IMR-90 (cell line): Measurements from ENCODE around the gene SLC6A11.

Source experiments
- BHLHE40 ChIP-seq: fragments of 150-350 bp; IDR thresholded peaks from 2 replicates; pipeline ENCODE4 v1.6.1; 2016; ENCODE audit warnings: mild to moderate bottlenecking, low read depth, low read length
- CTCF ChIP-seq: conservative IDR thresholded peaks from 2 replicates; pipeline ENCODE4 v1.5.1; 2012; ENCODE audit warnings: mild to moderate bottlenecking, low read depth, low read length, improper control_type of control experiment
- FOS ChIP-seq: fragments of 150-350 bp; IDR thresholded peaks from 2 replicates; pipeline ENCODE4 v1.6.1; 2016; ENCODE audit warnings: low read depth, low read length
- MAFK ChIP-seq: IDR thresholded peaks from 2 replicates; pipeline ENCODE4 v1.6.1; 2012; ENCODE audit warnings: low read depth, low read length, improper control_type of control experiment
- MAZ ChIP-seq: IDR thresholded peaks from 2 replicates; pipeline ENCODE4 v1.6.1; 2012; ENCODE audit warnings: low read depth, mild to moderate bottlenecking, low read length, improper control_type of control experiment, moderate library complexity, borderline replicate concordance
- MXI1 ChIP-seq: IDR thresholded peaks from 2 replicates; pipeline ENCODE4 v1.6.1; 2012; ENCODE audit warnings: low read depth, mild to moderate bottlenecking, low read length, moderate library complexity, borderline replicate concordance
- NFE2L2 ChIP-seq: fragments of 150-350 bp; IDR thresholded peaks from 2 replicates; pipeline ENCODE4 v1.6.1; 2016; ENCODE audit warnings: low read depth, mild to moderate bottlenecking, low read length
- POLR2A ChIP-seq: IDR thresholded peaks from 2 replicates; pipeline ENCODE4 v1.6.1; 2012; ENCODE audit warnings: mild to moderate bottlenecking, low read depth, low read length
- RAD21 ChIP-seq: IDR thresholded peaks from 2 replicates; pipeline ENCODE4 v1.6.1; 2012; ENCODE audit warnings: low read length, improper control_type of control experiment
- RCOR1 ChIP-seq: IDR thresholded peaks from 2 replicates; pipeline ENCODE4 v1.6.1; 2012; ENCODE audit warnings: mild to moderate bottlenecking, low read length, improper control_type of control experiment; ENCODE audit not compliant: insufficient replicate concordance
- RFX5 ChIP-seq: IDR thresholded peaks from 2 replicates; pipeline ENCODE4 v1.8.0; 2012; ENCODE audit warnings: low read depth, mild to moderate bottlenecking, low read length, moderate library complexity
- SMC3 ChIP-seq: fragments of 150-350 bp; IDR thresholded peaks from 2 replicates; pipeline ENCODE4 v1.6.1; 2016; ENCODE audit warnings: low read depth, mild to moderate bottlenecking, antibody characterized with exemption, low read length, moderate library complexity
- TF ChIP-seq, protein P1 (sequence below): fragments of 150-350 bp; IDR thresholded peaks from 2 replicates; pipeline ENCODE4 v1.6.1; 2017; ENCODE audit warnings: mild to moderate bottlenecking, antibody characterized with exemption, low read length, low read depth

DNA sequence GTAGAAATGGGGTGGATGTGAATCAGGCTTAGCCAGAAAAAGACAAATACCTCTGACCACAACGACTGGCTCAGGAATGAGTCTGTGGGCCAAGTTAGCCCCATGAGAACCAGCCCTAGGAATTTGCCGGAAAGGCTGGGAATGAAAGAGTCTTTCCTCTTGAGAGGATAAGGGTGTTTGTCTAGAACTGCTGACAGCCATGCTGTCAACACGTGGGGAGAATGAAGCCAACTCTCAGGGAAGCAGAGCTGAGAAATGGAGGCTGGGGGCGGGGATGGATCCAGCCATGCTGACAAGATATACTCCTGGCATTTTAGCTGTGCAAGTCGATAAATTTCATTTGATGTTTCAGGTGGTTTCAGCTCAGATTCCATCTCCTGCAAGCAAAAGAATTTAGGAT, 165.9 kb downstream of the SLC6A11 start:
- TF ChIP-seq CTCF (no peak), POLR2A (no peak), RAD21 (no peak), NFE2L2 (no peak), BHLHE40 (no peak), RFX5 (no peak), FOS (no peak), RCOR1 (no peak), SMC3 (no peak), MXI1 (no peak), MAZ (no peak), MAFK (no peak)
- TF ChIP-seq, protein P1, sequence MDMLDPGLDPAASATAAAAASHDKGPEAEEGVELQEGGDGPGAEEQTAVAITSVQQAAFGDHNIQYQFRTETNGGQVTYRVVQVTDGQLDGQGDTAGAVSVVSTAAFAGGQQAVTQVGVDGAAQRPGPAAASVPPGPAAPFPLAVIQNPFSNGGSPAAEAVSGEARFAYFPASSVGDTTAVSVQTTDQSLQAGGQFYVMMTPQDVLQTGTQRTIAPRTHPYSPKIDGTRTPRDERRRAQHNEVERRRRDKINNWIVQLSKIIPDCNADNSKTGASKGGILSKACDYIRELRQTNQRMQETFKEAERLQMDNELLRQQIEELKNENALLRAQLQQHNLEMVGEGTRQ, result no peak
